Stimulated activated CD8-positive, alpha-beta memory T cell treated with anti-CD3 and anti-CD28 coated beads, Interleukin-15, amount 100 ng/mL, for 24 hours (primary cell): ENCODE data around the gene HIBCH.
A peak's percentile ranks its signal among the peaks of the same experiment; 100 is the strongest.
"Not testable (repeated sequence)": the region's sequence is repeated elsewhere in the genome, so short reads cannot be mapped to it uniquely, and the experiment has no call there.

Experiments
- DNase-seq: peaks from one replicate; pipeline ENCODE4 v3.0.0-alpha.2; 2020; ENCODE audit warnings: low read depth

HIBCH gene, protein sequence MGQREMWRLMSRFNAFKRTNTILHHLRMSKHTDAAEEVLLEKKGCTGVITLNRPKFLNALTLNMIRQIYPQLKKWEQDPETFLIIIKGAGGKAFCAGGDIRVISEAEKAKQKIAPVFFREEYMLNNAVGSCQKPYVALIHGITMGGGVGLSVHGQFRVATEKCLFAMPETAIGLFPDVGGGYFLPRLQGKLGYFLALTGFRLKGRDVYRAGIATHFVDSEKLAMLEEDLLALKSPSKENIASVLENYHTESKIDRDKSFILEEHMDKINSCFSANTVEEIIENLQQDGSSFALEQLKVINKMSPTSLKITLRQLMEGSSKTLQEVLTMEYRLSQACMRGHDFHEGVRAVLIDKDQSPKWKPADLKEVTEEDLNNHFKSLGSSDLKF

DNA sequence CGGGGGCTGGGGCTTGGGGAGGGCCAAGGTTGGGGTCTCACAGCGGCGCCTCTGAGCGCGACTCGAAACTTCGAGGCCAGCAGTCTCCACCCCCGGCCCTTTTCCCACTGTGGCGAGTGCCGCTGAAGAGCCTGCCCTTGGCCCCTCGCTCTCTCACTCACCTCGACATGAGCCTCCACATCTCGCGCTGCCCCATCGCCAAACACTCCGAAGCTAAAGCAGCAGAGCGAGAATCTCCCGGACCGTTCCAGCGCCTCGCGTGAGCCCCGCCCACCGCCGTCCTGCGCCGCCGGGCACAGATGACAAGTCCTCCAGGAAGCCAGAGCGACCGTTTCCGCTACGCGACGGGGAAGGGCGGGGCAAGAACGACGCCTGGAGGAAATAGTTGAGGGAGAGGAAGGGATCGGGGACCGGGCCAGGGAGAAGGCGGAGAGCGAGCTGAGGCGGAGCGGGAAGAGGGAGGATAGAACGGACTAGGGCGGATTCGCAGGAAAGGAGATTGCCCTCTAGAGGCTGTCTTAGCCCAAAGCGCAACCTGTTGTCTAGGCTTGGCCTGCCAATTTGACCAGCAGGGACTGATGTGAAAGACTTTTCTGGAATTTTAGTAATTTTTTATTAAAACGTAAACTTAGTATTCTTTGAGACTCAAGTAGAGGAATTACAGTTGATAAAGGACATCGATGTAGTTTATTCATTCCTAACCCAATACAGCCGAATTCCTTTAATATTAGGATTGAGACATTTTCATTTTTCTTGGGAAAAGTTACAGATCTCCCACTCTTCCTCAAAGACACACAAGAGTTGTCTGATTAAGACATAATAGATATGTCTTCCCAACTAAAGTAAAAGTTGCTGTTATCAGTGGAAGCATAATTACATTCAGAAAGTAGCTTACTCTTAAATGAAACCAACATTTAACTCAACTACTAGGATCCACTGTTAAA lies at the start of gene HIBCH:
Gene HIBCH, minus strand, starts transcription at position 272 of the 944 bp plus-strand sequence. Its CDS starts 76 bp downstream, at position 196.
- DNase-seq, result peak; percentile 76

DNA sequence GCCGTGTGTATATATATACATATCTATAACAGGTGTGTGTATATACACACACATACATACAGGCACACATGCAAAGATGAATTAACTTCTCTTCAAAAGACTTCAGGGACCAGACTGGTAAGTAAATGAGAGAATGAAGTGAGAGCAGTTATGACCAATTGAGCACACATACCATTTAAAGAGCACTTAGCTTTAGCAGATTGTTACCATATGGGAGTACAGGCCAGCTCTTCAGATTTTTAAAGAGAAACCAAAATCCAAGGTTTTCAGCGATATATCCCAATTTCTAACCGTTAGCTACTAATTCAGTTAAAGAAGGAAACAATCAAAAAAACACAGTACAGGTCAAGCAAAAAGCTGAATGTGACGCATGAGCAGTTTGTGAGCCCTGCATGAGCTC lies 47.5 kb upstream of the HIBCH start:
- no peak for DNase-seq

DNA sequence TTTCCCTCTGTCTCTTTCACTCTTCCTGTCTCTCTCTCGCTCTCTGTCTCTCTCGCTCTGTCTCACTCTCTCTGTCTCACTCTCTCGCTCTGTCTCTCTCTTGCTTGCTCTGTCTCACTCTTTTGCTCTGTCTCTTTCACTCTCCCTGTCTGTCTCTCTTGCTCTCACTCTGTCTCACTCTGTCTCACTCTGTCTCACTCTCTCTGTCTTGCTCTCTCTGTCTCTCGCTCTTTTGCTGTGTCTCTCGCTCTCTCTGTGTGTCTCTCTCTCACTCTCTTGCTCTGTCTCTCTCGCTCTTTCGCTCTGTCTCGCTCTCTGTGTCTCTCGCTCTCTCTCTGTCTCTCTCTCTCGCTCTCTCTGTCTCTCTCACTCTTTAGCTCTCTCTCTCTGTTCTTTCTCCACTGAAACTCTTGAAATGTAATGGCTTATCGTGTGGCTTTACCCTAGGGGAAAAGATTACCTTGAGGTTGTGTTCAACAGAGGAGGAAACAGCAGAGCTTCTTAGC lies 46.7 kb upstream of the HIBCH start:
- DNase-seq, result no peak

DNA sequence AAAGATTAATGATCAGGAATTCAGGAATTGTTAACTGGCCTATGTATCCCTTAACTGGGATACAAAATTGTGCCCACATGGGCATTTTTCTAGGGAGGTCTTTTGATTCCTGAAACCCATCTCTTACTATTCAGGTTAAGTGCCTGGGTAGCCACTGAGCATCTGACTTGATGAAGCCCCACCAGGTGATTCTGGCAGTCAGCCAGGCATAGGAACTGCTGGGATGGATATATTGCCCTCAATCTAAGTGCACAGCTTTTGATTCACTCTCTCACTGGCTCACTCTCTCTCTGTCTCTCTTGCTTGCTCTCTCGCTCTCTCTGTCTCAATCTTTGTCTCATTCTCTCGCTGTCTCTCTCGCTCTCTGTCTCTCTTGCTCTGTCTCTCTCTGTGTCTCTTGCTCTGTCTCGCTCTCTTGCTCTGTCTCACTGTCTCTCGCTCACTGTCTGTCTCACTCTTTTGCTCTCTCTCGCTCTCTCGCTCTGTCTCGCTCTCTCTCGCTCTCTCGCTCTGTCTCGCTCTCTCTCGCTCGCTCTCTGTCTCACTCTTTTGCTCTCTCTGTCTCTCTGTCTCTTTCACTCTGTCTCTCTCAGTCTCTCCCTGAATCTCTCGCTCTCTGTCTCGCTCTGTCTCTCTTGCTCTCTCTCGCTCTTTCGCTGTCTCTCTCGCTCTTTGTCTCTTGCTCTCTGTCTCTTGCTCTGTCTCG lies 46.0 kb upstream of the HIBCH start:
- no peak for DNase-seq

DNA sequence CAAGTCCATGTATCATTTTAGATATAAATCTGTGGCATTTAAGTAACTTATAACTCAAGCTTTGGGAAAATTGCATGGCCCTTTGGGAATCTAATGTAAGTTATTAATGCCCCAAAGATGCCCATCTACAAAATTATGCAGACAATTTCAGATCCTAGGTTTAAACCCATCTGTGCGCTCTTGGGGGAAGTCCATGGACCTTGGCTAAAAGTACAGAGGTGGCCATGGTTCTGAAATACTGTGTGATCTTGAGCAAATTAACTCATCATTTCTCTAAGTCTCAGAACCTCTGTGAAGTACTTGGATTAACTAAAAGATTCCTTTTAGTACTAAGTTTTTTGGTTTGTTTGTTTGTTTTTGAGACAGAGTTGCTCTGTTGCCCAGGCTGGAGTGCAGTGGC lies 43.3 kb upstream of the HIBCH start:
- DNase-seq, result no peak

DNA sequence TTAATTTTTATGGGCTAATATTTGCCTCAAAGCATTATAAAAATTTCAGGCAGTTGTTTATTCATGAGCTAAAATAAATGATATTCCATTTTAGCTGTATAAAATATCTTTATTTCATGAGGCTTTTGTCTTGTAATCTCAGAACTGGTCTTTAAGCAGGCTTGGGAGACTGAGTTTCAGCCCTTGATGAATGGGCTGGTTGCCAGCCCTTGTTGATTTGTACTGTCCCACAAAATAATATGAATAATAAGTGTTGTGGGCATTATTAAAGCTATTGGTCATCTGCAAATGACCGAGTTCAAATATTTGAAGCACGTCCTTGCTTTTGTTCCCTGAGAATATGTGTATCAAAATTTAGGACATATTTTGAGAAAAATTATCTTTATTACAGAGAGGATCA lies 41.9 kb upstream of the HIBCH start:
- DNase-seq, result no peak

DNA sequence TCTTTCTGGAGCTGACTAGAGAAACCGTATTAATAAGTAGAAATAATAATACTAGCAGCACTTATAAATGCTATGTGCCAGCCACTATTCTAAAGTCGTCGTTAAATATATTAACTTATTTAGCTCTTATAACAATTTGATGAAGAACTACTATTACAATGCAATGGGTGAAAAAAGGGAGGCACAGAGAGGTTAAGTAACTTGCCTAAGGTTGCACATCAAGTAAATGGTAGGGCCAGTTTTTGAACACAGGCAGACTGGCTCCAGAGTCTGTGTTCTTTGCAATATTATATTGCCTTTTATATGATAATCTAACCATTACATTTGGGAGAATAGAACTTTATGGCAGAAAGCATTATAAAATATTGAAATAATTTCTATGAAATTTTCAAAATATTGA lies 41.3 kb upstream of the HIBCH start:
- DNase-seq, result no peak

DNA sequence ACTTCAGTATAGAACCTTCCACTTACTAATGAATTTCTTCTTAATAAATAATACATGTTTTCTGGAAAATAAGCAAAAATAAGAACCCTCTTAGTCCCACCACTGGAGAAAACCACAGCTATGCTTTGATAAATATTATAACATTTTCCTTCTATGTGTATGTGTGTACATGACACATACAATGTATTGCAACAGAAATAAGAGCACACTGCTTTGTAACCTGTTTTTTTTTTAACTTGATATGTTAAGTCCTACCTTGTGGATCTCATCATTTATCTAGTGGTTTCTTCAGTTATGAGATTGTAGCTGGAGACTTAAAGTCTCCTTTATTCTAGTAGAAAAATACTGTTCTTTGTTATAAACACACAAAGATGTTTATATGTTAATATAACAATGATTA lies 40.9 kb upstream of the HIBCH start:
- no peak for DNase-seq

DNA sequence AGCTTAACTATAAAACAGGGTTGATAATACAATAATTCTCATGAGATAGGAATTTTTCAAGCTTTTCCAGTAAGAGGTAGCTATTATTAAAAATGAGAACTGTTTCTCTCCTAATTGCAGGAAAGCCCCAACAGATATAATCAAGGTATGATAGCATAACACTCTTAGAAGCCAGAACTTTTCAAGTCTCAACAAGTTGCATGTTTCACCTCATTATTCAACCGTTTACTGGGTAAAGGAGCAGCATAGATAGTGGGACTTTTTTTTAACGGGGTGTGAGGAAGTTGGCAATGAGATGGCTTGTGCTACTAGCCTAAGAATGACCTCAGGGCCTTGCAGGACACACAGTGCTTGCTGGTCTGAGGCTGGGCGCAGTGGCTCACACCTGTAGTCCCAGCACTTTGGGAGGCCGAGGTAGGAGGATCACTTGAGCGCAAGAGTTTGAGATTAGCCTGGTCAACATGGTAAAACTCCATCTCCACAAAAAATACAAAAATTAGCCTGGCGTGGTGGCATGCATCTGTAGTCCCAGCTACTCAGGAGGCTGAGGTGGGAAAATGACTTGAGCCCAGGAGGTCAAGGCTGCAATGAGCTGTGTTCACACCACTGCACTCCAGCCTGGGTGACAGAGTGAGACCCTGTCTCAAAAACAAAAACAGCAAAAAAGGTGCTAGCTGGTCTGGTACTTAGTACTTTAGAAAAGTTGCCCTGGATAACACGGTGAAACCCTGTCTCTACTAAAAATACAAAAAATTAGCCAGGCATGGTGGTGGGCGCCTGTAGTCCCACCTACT lies 39.2 kb upstream of the HIBCH start:
- not testable (repeated sequence) for DNase-seq

DNA sequence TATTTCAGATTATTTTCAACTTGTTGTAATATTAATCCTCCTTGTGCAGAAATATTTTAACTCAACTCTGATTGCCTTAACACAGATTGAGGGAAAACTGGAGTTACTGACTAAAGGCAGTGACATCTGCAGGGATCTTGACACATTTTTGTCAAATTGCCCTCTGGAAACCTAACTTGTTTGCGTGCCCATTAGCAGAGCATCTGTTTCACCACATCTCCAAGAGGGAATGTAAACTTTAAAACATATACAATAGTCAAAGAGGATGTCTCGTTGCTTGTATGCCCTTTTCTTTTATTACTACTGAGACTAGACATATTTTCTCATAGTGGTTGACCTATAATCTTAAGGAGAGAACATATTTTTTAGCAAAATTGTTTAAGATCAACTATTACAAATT lies 38.0 kb upstream of the HIBCH start:
- no peak for DNase-seq

DNA sequence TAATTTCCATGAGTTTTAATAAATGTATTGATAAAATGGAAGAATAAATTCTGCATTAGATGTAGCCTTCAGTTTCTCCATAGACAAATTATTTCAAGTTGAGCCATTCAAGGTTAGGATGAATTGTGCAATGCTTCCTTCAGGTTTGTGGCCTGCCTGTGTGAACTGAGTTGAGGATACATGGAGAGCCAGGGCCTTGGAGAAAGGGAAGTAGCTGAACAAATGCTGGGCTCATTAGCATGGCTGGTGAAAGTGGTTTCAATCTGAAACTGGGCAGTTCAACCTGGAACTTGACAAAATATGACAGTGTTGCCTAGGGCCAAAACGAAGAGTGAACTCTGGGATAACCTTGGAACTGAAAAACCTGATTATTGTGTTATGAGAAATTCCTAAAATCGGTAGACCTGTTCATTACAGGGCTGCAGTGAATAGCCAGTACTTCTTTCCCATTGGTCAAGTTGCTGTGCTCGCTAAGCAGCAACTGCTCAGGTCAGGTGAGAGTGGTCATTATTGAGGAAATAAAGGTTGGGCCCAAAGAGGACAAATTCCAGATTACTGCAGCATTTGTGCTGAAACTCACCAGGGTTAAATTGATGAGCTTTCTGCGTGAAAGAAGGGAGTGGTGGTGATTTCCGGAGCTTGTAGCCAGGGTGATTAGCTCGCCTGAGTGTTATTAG lies 36.5 kb upstream of the HIBCH start:
- DNase-seq, result no peak

DNA sequence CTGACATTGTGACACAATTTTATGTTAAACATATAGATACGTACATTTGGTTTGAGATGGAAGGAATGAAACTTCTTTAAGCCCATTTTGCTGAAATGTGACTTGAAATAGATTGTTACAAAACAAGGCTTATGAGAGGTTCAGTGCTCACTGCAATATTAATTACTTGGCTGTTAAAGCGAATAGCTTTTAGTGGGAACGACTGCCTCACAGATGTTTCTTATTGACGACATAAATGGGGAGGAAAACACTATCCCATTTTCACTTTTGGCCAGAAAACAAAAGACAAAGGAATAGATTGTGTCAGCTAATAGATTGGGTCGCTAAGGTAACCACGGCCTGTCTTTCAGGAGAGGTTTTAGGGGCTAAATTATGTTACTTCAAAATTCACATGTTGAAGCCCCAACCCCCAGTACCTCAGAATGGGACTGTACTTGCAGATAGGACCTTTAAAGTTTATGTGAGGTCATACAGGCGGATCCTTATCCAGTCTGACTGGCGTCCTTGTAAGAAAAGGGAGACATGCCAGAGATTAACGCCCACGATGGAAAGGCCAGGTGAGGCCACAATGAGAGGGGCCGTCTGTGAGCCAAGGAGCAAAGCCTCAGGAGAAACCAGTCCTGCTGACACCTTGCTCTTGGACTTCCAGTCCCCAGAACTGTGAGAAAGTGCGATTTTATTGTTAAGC lies 34.5 kb upstream of the HIBCH start:
- no peak for DNase-seq

DNA sequence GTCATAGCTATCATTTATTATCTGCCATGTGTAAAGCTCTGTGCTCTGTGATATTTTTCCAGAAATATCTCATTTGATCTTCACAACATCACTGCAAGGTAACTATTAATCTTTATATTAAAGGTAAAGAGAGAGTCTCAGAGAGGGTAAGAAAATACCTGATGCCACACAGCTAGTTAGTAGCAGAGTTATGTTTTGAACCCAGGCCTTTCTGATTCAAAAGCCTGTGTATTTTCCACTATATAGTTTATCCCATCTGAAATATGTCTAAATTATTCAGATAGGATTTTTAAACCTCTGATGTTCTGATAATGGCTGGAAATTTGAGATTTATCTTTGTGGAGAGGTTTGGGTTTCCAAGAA lies 33.9 kb upstream of the HIBCH start:
- no peak for DNase-seq

DNA sequence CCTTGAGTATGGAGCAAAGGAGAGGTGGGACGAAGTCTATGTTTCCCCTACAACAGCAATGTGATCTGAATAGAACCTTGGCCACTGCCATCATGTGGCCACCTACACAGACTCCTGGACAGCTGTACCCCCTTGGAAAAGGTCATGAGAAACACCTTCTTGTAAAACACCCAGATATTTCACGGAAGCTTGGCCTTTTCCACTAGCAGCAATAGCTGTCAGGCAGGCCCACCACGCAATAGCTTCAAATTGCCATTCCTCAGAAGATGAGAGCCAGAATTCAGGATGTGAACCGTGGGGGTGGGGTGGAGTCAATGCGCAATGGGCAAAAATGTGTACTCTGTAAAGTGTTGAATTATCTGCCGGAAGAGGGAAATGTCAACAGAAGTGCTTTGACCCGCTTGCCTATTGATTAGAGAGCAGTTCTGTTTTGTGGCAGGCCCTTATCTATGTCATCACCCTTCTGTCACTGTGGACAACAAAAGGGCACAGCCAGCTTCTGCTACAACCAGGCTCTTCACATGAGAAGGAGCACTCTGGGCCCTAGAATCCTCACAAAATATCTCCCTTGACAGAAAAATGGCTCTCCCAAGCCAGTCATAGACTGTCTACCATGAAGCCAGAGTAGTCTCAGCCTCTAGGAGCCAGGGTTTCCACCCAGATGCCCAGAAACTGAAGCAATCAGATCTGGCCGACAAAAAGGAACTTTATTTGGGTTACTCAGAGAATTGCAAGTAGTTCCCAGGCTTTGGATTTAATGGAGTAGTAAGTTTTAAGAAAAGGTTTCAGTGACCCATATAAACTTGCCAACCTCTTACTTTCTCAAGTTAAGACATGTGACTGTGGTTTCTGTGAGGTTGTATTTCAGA lies 33.3 kb upstream of the HIBCH start:
- DNase-seq, result no peak

DNA sequence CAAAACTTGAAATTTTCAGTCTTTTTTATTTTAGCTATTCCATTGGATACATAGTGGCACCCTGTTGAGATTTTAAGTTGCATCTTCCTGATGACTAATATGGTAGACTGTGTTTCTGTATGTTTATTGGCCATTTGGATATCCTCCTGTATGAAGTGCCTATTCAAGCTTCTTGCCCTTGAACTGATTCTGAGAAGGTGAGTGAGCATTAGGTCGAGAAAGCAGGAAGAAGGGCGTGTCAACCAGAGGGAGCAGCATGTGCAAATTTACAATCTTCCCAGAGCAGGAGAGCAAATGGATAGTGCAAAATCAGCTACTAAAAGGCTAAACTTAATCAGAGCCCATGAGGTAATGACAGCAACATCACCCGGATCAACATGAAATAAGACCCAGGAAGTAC lies 32.3 kb upstream of the HIBCH start:
- DNase-seq, result no peak

DNA sequence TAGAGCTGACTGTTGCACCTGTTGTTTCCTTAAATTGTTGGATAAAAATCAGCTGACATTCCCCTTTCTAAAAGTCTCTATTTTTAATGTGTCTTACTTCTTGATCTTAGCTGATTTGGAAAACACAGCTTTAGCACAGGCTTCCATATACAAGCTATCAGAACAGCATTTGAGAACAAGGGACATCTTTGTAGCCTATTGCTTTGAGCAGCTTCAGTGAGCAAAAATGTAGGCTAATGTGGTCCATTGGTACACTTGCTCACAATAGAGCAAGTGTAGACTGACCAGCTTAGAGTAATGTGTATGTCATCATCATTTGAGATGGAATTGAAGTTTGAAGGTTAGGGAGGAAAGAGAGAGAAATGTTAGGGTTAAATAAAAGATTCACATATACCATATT lies 30.7 kb upstream of the HIBCH start:
- no peak for DNase-seq

DNA sequence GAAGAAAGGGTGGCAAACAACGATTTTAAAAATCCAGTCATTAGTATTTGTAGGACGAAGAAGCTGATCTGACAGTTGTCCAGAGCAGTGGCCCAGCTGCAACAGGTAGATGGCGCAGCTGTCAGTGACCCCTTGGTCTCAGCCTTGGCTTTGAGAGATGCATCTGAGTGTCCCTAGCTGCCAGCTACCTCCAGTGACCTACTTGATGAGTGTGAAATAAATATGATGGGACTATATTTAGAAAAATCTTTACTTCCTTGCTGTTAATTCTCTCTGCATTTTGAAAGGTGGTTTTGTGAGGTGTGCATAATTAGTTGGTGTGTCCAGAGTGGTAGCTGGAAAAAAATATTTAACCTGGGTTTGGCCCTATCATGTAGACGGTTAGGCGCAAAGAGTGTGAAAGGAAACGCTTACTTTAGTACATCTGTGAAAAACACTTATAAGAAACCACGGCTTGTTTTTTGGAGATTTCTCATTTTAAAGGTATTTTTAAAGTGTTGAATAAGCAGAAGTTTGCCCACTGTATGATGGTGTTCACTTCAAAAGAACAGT lies 24.7 kb upstream of the HIBCH start:
- DNase-seq, result no peak

DNA sequence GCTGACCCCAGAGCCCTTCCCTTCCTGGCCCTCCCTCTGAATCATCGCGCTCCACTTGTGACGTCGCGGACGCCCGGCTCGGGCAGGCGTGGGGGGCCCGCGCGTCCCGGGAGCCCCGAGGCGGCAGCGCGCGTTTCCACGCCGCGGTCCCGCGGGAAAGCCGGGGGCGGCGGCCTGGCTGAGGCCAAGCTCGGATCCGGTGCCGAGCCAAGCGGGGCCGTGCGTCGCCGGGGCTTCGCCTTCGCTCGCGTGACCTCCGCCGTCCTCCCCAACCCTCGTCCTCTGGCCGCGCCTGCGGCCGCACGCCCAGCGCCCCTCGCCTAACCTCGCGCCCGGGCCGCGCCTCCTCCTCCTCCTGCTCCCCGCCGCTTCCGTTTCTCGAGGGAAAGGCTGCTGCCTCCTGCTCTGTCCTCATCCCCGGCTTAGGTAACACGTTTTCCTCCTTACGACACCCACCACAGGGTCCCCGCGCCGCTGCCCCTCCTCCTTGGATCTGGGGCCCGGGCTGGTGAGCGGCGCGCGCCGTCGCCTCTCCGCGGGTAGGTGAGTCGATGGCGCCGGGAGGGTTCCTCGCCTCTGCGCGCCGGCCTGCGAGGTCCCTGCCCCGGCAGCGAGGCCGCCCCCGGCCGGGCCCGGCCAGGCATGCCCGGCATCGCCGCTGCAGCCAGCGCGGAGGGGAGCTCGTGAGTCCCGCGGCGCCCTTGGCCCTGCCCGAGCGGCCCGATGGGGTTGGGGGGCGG lies 24.1 kb upstream of the HIBCH start, which contains the start of gene INPP1:
Gene INPP1, plus strand, starts transcription at position 54 of the 740 bp plus-strand sequence. CDS start 16,514 bp downstream, outside the sequence.
- DNase-seq, result no peak
